H1 (cell line): ENCODE results near the gene UVSSA. TPM values are rescaled to one million over a fixed set of nuclear protein-coding genes. Genes with fewer than 3 reads are reported as not detected.

Experiments
- CTCF ChIA-PET: fragments of 300-600 bp; sonication (Branson Sonifier 250); formaldehyde crosslinking; loops from one replicate; lab custom pipeline; 2021; ENCODE audit not compliant: partially characterized antibody; lab: Charles Lee
- POLR2A ChIA-PET: fragments of 300-600 bp; sonication (Branson Sonifier 250); formaldehyde crosslinking; loops from one replicate; lab custom pipeline; 2021; ENCODE audit warnings: inconsistent platforms; ENCODE audit not compliant: partially characterized antibody; lab: Charles Lee
- DNase-seq, 2 experiments: peaks; one replicate each; pipeline versions ENCODE4 v3.0.0 to v3.0.0-alpha.2; 2010 to 2022; ENCODE audit warnings: low spot score in 2 of 2, low read depth in 1 of 2, mixed read lengths in 1 of 2
- FAIRE-seq: peaks from 2 replicates; lab custom pipeline; 2011; peaks lifted over from hg19 to GRCh38; lab: Jason Lieb, UNC
- H2AFZ ChIP-seq: 2 replicates; pipeline ENCODE4 v1.8.1; 2012; ENCODE audit warnings: low read length, inconsistent platforms
- H2AK5ac ChIP-seq: 2 replicates; pipeline ENCODE4 v1.6.1; 2013; ENCODE audit warnings: low read depth, low read length
- H2BK120ac ChIP-seq: replicated peaks from 2 replicates; pipeline ENCODE3; 2013; ENCODE audit warnings: low read depth, low read length, inconsistent platforms
- H2BK12ac ChIP-seq: 2 replicates; pipeline ENCODE4 v1.6.1; 2013; ENCODE audit warnings: low read depth, low read length
- H2BK15ac ChIP-seq: 2 replicates; pipeline ENCODE4 v1.6.1; 2013; ENCODE audit warnings: low read length
- H2BK20ac ChIP-seq: 2 replicates; pipeline ENCODE4 v1.6.1; 2013; ENCODE audit warnings: low read length
- H2BK5ac ChIP-seq: 2 replicates; pipeline ENCODE4 v1.6.1; 2013; ENCODE audit warnings: low read depth, low read length
- H3K14ac ChIP-seq: 2 replicates; pipeline ENCODE4 v1.6.1; 2013; ENCODE audit warnings: inconsistent platforms; ENCODE audit not compliant: insufficient read length
- H3K18ac ChIP-seq: 2 replicates; pipeline ENCODE4 v1.6.1; 2013; ENCODE audit warnings: low read length; ENCODE audit errors: extremely low read depth
- H3K23ac ChIP-seq: 2 replicates; pipeline ENCODE4 v1.6.1; 2013; ENCODE audit warnings: inconsistent platforms; ENCODE audit not compliant: insufficient read length
- H3K23me2 ChIP-seq: 2 replicates; pipeline ENCODE4 v1.6.1; 2013; ENCODE audit warnings: low read depth, low read length
- H3K27ac ChIP-seq: 2 replicates; pipeline ENCODE4 v1.6.1; 2011; ENCODE audit warnings: low read depth, low read length, inconsistent platforms
- H3K27me3 ChIP-seq, 4 experiments: replicated peaks in 1 of 4; 1 replicate in 1 of 4; 2 replicates in 3 of 4; pipeline versions ENCODE4 v1.6.1 to v1.8.1; 2011 to 2013; ENCODE audit warnings: low read length in 3 of 4, mild to moderate bottlenecking in 3 of 4, inconsistent platforms in 2 of 4, mixed read lengths in 2 of 4, moderate library complexity in 1 of 4; ENCODE audit not compliant: control insufficient read depth in 3 of 4, insufficient read depth in 3 of 4; ENCODE audit errors: extremely low read depth in 1 of 4
- H3K36me3 ChIP-seq, 4 experiments: 2 replicates each; pipeline versions ENCODE4 v1.6.1 to v1.8.1; 2011 to 2013; ENCODE audit warnings: mild to moderate bottlenecking in 4 of 4, low read length in 3 of 4, moderate library complexity in 2 of 4, control low read depth in 1 of 4, inconsistent platforms in 1 of 4; ENCODE audit not compliant: insufficient read depth in 4 of 4, control insufficient read depth in 2 of 4
- H3K4ac ChIP-seq: replicated peaks from 2 replicates; pipeline ENCODE3; 2013; ENCODE audit warnings: low read length, low read depth, mixed read lengths, inconsistent platforms; ENCODE audit not compliant: insufficient read length
- H3K4me1 ChIP-seq, 4 experiments: replicated peaks in 1 of 4; 1 replicate in 1 of 4; 2 replicates in 3 of 4; pipeline versions ENCODE4 v1.6.1 to v1.8.1; 2011 to 2013; ENCODE audit warnings: low read length in 3 of 4, inconsistent platforms in 2 of 4, mixed read lengths in 1 of 4; ENCODE audit not compliant: insufficient read depth in 4 of 4, control insufficient read depth in 3 of 4
- H3K4me2 ChIP-seq, 2 experiments: 2 replicates each; pipeline versions ENCODE4 v1.6.1 to v1.8.1; 2011 to 2013; ENCODE audit warnings: low read depth in 2 of 2, low read length in 2 of 2, control low read depth in 1 of 2, inconsistent platforms in 1 of 2, mild to moderate bottlenecking in 1 of 2; ENCODE audit not compliant: insufficient read depth in 1 of 2
- H3K4me3 ChIP-seq, 4 experiments: fragments of 200-600, 300-600 bp in 1 of 4; sonication (generic), shearing (Covaris generic), sonication (Bioruptor Twin) in 1 of 4; 2 replicates each; pipeline versions ENCODE4 v1.5.1 to v1.8.1; 2011 to 2016; ENCODE audit warnings: low read length in 4 of 4, low read depth in 3 of 4, control low read depth in 2 of 4, inconsistent platforms in 2 of 4, mild to moderate bottlenecking in 2 of 4, mixed read lengths in 1 of 4, moderate library complexity in 1 of 4; ENCODE audit not compliant: insufficient read depth in 2 of 4; ENCODE audit errors: extremely low read depth in 1 of 4
- H3K56ac ChIP-seq: replicated peaks from 2 replicates; pipeline ENCODE3; 2013; ENCODE audit warnings: low read depth, mild to moderate bottlenecking, mixed read lengths, low read length, inconsistent platforms; ENCODE audit not compliant: insufficient read length
- H3K79me1 ChIP-seq: 2 replicates; pipeline ENCODE4 v1.6.1; 2013; ENCODE audit warnings: low read depth, low read length, control low read depth
- H3K79me2 ChIP-seq, 2 experiments: 2 replicates each; pipeline versions ENCODE4 v1.6.1 to v1.8.1; 2012 to 2013; ENCODE audit warnings: low read length in 2 of 2, mild to moderate bottlenecking in 2 of 2, inconsistent platforms in 1 of 2; ENCODE audit not compliant: insufficient read depth in 2 of 2, control insufficient read depth in 1 of 2
- H3K9ac ChIP-seq, 4 experiments: replicated peaks in 1 of 4; 1 replicate in 1 of 4; 2 replicates in 3 of 4; pipeline versions ENCODE4 v1.6.1 to v1.8.1; 2011 to 2013; ENCODE audit warnings: low read depth in 3 of 4, low read length in 3 of 4, control low read depth in 2 of 4, mild to moderate bottlenecking in 2 of 4, moderate library complexity in 2 of 4, inconsistent platforms in 1 of 4; ENCODE audit errors: extremely low read depth in 1 of 4
- H3K9me3 ChIP-seq, 2 experiments: 2 replicates each; pipeline versions ENCODE4 v1.6.1 to v1.8.1; 2012 to 2013; ENCODE audit warnings: mild to moderate bottlenecking in 2 of 2, moderate library complexity in 2 of 2, control low read depth in 1 of 2, inconsistent platforms in 1 of 2, low read depth in 1 of 2, low read length in 1 of 2, mixed read lengths in 1 of 2; ENCODE audit not compliant: insufficient read depth in 2 of 2
- H4K20me1 ChIP-seq, 2 experiments: replicated peaks in 1 of 2; 2 replicates each; pipeline versions ENCODE3 to v1.8.1; 2011 to 2013; ENCODE audit warnings: inconsistent platforms in 2 of 2, low read length in 2 of 2, mild to moderate bottlenecking in 1 of 2; ENCODE audit not compliant: insufficient read depth in 2 of 2, control insufficient read depth in 1 of 2
- H4K5ac ChIP-seq: 2 replicates; pipeline ENCODE4 v1.6.1; 2013; ENCODE audit warnings: low read length, low read depth, mixed read lengths, inconsistent platforms; ENCODE audit not compliant: insufficient read length
- H4K8ac ChIP-seq: 2 replicates; pipeline ENCODE4 v1.8.0; 2013; ENCODE audit warnings: mild to moderate bottlenecking, moderate library complexity, low read length, inconsistent platforms; ENCODE audit not compliant: insufficient read depth; ENCODE audit errors: extremely low read depth
- H4K91ac ChIP-seq: replicated peaks from 2 replicates; pipeline ENCODE3; 2013; ENCODE audit warnings: low read length, mixed read lengths, inconsistent platforms; ENCODE audit not compliant: insufficient read length
- BACH1 ChIP-seq: IDR thresholded peaks from 2 replicates; pipeline ENCODE4 v1.6.1; 2012; ENCODE audit warnings: low read length, improper control_type of control experiment
- CEBPB ChIP-seq: IDR thresholded peaks from 2 replicates; pipeline ENCODE4 v1.6.1; 2012; ENCODE audit warnings: low read depth, low read length
- EZH2 ChIP-seq: fragments of 200-600 bp; sonication (generic); IDR thresholded peaks from 2 replicates; pipeline ENCODE4 v1.7.1; 2012; ENCODE audit warnings: low read depth, mild to moderate bottlenecking, moderate library complexity, low read length, inconsistent platforms; ENCODE audit not compliant: severe bottlenecking
- GABPA ChIP-seq: IDR thresholded peaks from 2 replicates; pipeline ENCODE4 v1.6.1; 2011; ENCODE audit warnings: mild to moderate bottlenecking, low read length, moderate library complexity, borderline replicate concordance; ENCODE audit not compliant: insufficient read depth
- JUN ChIP-seq: IDR thresholded peaks from 2 replicates; pipeline ENCODE4 v1.6.1; 2011; ENCODE audit warnings: low read depth, mild to moderate bottlenecking, improper control_type of control experiment, low read length
- NANOG ChIP-seq: IDR thresholded peaks from 2 replicates; pipeline ENCODE4 v1.6.1; 2011; ENCODE audit warnings: low read length, low read depth, mild to moderate bottlenecking, inconsistent platforms; ENCODE audit not compliant: insufficient read depth, poor library complexity, severe bottlenecking
- SIX5 ChIP-seq: IDR thresholded peaks from 2 replicates; pipeline ENCODE4 v1.6.1; 2011; ENCODE audit warnings: mild to moderate bottlenecking, low read depth, low read length
- SP4 ChIP-seq: IDR thresholded peaks from 2 replicates; pipeline ENCODE4 v1.6.1; 2012; ENCODE audit warnings: low read length, inconsistent platforms
- TAF1 ChIP-seq: IDR thresholded peaks from 2 replicates; pipeline ENCODE4 v1.6.1; 2011; ENCODE audit warnings: mild to moderate bottlenecking, low read depth, low read length
- TEAD4 ChIP-seq: IDR thresholded peaks from 2 replicates; pipeline ENCODE4 v1.6.1; 2012; ENCODE audit warnings: low read depth, low read length, inconsistent platforms, mixed read lengths
- WGBS, 2 experiments: shearing (Covaris generic) in 1 of 2; methylation state at CpG; one replicate each; pipeline versions ENCODE4 v1.1.6 to v1.1.7; 2013 to 2015; ENCODE audit warnings: low lambda C conversion rate in 2 of 2, mixed read lengths in 2 of 2, inconsistent platforms in 1 of 2, low coverage in 1 of 2, missing lambda C conversion rate in 1 of 2; ENCODE audit not compliant: insufficient replicate concordance in 2 of 2, insufficient coverage in 1 of 2, insufficient read length in 1 of 2; ENCODE audit errors: extremely low coverage in 1 of 2, missing lambda C conversion rate in 1 of 2; 5-methylcytosine and 5-hydroxymethylcytosine counted together
- polyA plus RNA-seq, 7 experiments: library from polyadenylated mRNA; depleted of rRNA in 3 of 7; stranded (reverse) in 5 of 7; unstranded in 2 of 7; fragments of >200 nt in 5 of 7; fragments of 200-250 nt in 2 of 7; gene quantifications; 1 replicate in 5 of 7; 2 replicates in 1 of 7; 4 replicates in 1 of 7; pipeline versions ENCODE4 v1.2.1 to v1.2.3, GENCODE V29; 2011 to 2013; ENCODE audit warnings: missing spikeins in 2 of 7, mixed read lengths in 2 of 7
- total RNA-seq: library from RNA; stranded (reverse); fragmentation: NEBNext Ultra II Directional; extraction: Animal tissue kit (Norgen Biotek cat#: 25700); gene quantifications from 2 replicates; pipeline ENCODE4 v1.2.1, GENCODE V29; 2021

Gene UVSSA
- total and polyA plus RNA-seq, 2 of the 8 experiments (the other 6 are each of a cell fraction or from before 2014, with no cell fraction given): 14.5 to 19.4 TPM

DNA sequence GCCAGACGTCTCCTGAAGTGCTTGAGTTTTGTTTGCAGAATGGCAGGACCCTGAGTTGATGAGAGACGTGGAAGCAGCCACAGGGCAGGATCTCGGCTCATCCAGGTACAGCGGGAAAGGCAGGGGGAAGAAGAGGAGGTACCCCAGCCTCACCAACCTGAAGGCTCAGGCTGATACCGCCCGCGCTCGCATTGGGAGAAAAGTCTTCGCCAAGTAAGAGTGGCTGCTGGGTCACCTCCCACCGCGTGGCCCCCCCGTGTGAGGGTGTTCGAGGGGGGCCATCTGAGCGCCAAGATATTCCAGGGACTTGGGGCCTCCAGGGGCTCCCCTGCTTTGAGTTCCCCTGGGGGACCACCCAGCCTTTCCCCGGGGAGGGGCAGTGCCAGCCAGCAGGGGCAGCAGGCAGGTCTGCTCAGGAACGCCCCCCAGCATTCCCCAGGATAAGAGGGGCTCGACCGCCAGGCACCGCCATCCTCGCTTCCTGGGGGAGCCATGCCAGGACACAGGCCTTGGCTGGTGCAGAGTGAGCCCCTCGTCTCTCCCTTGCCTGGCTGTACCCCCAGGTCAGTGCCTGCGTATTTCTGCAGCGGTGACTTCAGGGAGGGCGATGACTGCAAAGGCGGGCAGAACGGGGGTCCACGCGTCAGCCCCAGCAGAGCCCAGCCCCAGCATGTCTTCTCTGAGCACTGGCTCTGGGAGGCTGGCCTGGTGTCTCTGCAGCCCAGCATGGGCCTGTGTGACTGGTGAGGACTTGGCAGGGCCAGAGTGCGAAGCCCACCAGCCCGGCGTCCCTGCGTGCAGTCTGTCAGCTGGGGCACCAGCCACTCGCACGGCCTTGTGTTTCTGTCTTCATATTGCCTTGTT is 37.0 kb downstream of the UVSSA start:
- Histone ChIP-seq H2BK12ac (no peak overlapping the region), H3K27ac (no peak overlapping the region), H3K9me3 (no peaks in the 10 kb centered on the region), H4K91ac (no peak overlapping the region), H3K9ac (no peak overlapping the region), H2BK20ac (no peak overlapping the region), H3K56ac (no peak overlapping the region), H3K23ac (no peak overlapping the region), H3K36me3 (peaks cover 0 to 8% (median 3%) of the 10 kb centered on the region in 4 experiments; a peak in 3 of 8 replicates), H3K4me2 (no peak overlapping the region), H3K4me3 (no peak overlapping the region), H3K4ac (no peak overlapping the region), H3K79me1 (no peaks in the 10 kb centered on the region), H4K5ac (no peak overlapping the region), H3K79me2 (no peaks in the 10 kb centered on the region), H2BK120ac (no peak overlapping the region), H3K4me1 (no peaks in the 10 kb centered on the region), H3K14ac (no peak overlapping the region), H4K8ac (no peak overlapping the region), H2AFZ (no peak overlapping the region), H2BK5ac (no peak overlapping the region), H3K18ac (no peak overlapping the region), H4K20me1 (peaks cover 0 to 2% of the 10 kb centered on the region in 2 experiments), H2AK5ac (no peak overlapping the region), H3K23me2 (no peaks in the 10 kb centered on the region), H2BK15ac (no peak overlapping the region), H3K27me3 (no peaks in the 10 kb centered on the region)
- FAIRE-seq: no peak
- POLR2A ChIA-PET: no interaction called here
- no peak for DNase-seq
- 89% methylated on average over 20 of the region's 34 CpGs; no CpG with 5 or more reads in 1 of the 2 experiments for WGBS, 2 experiments
- CTCF ChIA-PET: interaction anchor here (1.0 kb wide), 1 partner anchor 19 kb away, joined by 4 read pairs; no protein-coding TSS in a partner anchor
- TF ChIP-seq GABPA (no peak), TAF1 (no peak), TEAD4 (no peak), JUN (no peak), SP4 (no peak), NANOG (no peak), CEBPB (no peak), EZH2 (no peak), SIX5 (no peak), BACH1 (no peak)
